Heart left ventricle (tissue), 16 donors: ENCODE results near the gene THAP5. TPM values are rescaled to one million over a fixed set of nuclear protein-coding genes. Genes with fewer than 3 reads are reported as not detected.

Experiments used
- ATAC-seq, 4 donors: fragments of 200-7000 bp; cut with Tn5 transposase; one replicate each; pipeline ENCODE4 v1.9.1; 2020 to 2022; ENCODE audit warnings: moderate library complexity in 4 of 4, mild to moderate bottlenecking in 3 of 4, moderate number of reproducible peaks in 1 of 4
- DNase-seq, 5 donors: peaks; one replicate each; pipeline ENCODE4 v3.0.0-alpha.2; 2020
- H3K27ac ChIP-seq, 12 donors: fragments of 200-600 bp; sonication (generic) in 4 of 12; one replicate each; pipeline versions ENCODE4 v1.5.0 to v1.8.0; 2016 to 2022; ENCODE audit warnings: mild to moderate bottlenecking in 2 of 12
- H3K27me3 ChIP-seq, 9 donors: fragments of 200-600 bp; sonication (generic) in 2 of 9; one replicate each; pipeline versions ENCODE4 v1.5.1 to v1.8.0; 2016 to 2022; ENCODE audit warnings: mild to moderate bottlenecking in 3 of 9
- H3K36me3 ChIP-seq, 9 donors: fragments of 200-600 bp; sonication (generic) in 2 of 9; one replicate each; pipeline versions ENCODE4 v1.5.0 to v1.8.0; 2018 to 2022; ENCODE audit warnings: mild to moderate bottlenecking in 2 of 9
- H3K4me1 ChIP-seq, 12 donors: fragments of 200-600 bp; sonication (generic) in 4 of 12; one replicate each; pipeline versions ENCODE4 v1.5.0 to v1.8.0; 2016 to 2022; ENCODE audit warnings: mild to moderate bottlenecking in 3 of 12
- H3K4me3 ChIP-seq, 12 donors: fragments of 200-600 bp; sonication (generic) in 4 of 12; one replicate each; pipeline versions ENCODE4 v1.5.0 to v1.8.0; 2017 to 2022; ENCODE audit warnings: mild to moderate bottlenecking in 9 of 12, moderate library complexity in 4 of 12
- H3K9me3 ChIP-seq, 12 donors: fragments of 200-600 bp; sonication (generic) in 4 of 12; one replicate each; pipeline versions ENCODE4 v1.5.0 to v1.8.0; 2016 to 2022; ENCODE audit warnings: mild to moderate bottlenecking in 1 of 12
- POLR2A ChIP-seq, 2 donors: fragments of 450-650 bp; IDR thresholded peaks; one replicate each; pipeline ENCODE4 v1.6.1; 2017; ENCODE audit warnings: antibody characterized with exemption in 2 of 2, mild to moderate bottlenecking in 2 of 2, moderate library complexity in 2 of 2
- WGBS, 4 donors: extraction: QIAGEN DNeasy Blood & Tissue Kit in 2 of 4; methylation state at CpG; one replicate each; pipeline versions ENCODE4 v1.1.5 to v1.1.7; 2013 to 2018; 5-methylcytosine and 5-hydroxymethylcytosine counted together
- intact Hi-C, 10 donors: fragments of 100-400 bp; cut with DNase I; formaldehyde crosslinking; loops; one replicate each; pipeline versions ENCODE4 v1.11.1 to v1.14.2; 2022
- polyA plus RNA-seq, 2 donors: library from polyadenylated mRNA; stranded (reverse); fragments of 200-250 nt; gene quantifications; one replicate each; pipeline ENCODE4 v1.2.3, GENCODE V29; 2013
- total RNA-seq, 9 donors: library from RNA; depleted of rRNA in 2 of 9; stranded (reverse); fragments of >200 nt in 2 of 9; fragmentation: NEBNext Ultra II Directional in 3 of 9; extraction: Animal tissue kit (Norgen Biotek cat#: 25700) in 3 of 9; gene quantifications; one replicate each; pipeline versions ENCODE4 v1.1.0 to v1.2.4, GENCODE V29; 2016 to 2023
- TF ChIP-seq, protein P1 (sequence below), 12 donors: fragments of 200-600 bp; sonication (generic) in 4 of 12; IDR thresholded peaks; one replicate each; pipeline versions ENCODE4 v1.5.0 to v1.8.0; 2018 to 2022; ENCODE audit warnings: antibody characterized with exemption in 12 of 12, mild to moderate bottlenecking in 5 of 12
- donor health status: ischemic (EF 13 %, LVEDD 7.1; RV severe dilation, severe dysfunction).
- donor health status: healthy with polysubstance abuse.
- donor health status: DM: no; HTN: yes; CAD: no.
- donor health status: DM: no; HTN: no; CAD: no.
- donor health status: ischemic (EF 25% LVEDD 6.9; RV normal size, moderate dysfunction).
- donor health status: ischemic (EF 25% LVEDD 5.7; RV mildly dilated, moderate dysfunction).
- donor health status: healthy.
- donor health status: DM: yes; HTN: yes; CAD: no.
- donor health status: ischemic (EF 35%, LVEDD 5.7; RV mildly dilated, moderate dysfunction).
- donor health status: nonischemic (EF 11% LVEDD 7.7; RV severe dilation, severe dysfunction).
- donor health status: DM: yes; HTN: yes; CAD: no.
- donor health status: PGD.
- donor health status: ischemic (EF 29% LVEDD 5.4; RV normal size, mild dysfunction).
- donor health status: nonischemic (EF 23%, LVEDD 6.1; RV moderate dilation, normal function).

THAP5 gene
- total and polyA plus RNA-seq, 11 donors, result 7.6 to 34.4 (median 25.8) TPM

DNA sequence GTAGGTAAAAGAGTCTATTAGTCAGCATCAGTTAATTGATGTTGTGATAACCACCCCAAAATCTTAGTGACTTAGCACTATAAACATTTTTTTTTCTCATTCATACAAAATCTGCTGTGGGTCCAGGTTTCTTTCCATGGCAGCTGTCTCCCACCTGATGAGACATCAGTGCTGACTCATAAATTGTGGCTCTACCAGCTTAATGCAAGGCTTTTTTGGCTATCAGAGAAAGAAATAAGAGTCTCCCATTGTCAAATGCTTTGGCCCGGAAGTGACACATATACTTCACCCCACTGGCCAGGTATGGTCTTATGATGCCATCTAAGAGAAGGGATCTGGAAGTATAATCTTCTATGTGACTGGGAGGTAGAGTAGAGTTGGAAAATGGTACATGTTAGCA, 14.7 kb upstream of the THAP5 start:
- no peaks in the 10 kb centered on the region for H3K27me3 ChIP-seq
- H3K27ac ChIP-seq, result no peak overlapping the region
- H3K36me3 ChIP-seq, result peaks cover 0 to 12% (median 0%) of the 10 kb centered on the region in 9 donors
- ATAC-seq (no peak), DNase-seq (no peak)
- intact Hi-C loops, result no loop called here
- H3K4me3 ChIP-seq, result no peak overlapping the region
- H3K9me3 ChIP-seq, result peaks cover 0 to 13% (median 4%) of the 10 kb centered on the region in 12 donors
- peaks cover 0 to 5% (median 0%) of the 10 kb centered on the region in 12 donors for H3K4me1 ChIP-seq
- TF ChIP-seq, protein P1, sequence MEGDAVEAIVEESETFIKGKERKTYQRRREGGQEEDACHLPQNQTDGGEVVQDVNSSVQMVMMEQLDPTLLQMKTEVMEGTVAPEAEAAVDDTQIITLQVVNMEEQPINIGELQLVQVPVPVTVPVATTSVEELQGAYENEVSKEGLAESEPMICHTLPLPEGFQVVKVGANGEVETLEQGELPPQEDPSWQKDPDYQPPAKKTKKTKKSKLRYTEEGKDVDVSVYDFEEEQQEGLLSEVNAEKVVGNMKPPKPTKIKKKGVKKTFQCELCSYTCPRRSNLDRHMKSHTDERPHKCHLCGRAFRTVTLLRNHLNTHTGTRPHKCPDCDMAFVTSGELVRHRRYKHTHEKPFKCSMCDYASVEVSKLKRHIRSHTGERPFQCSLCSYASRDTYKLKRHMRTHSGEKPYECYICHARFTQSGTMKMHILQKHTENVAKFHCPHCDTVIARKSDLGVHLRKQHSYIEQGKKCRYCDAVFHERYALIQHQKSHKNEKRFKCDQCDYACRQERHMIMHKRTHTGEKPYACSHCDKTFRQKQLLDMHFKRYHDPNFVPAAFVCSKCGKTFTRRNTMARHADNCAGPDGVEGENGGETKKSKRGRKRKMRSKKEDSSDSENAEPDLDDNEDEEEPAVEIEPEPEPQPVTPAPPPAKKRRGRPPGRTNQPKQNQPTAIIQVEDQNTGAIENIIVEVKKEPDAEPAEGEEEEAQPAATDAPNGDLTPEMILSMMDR (IDR thresholded peaks at IDR 0.05), result no peak
- no peak for TF ChIP-seq POLR2A (IDR thresholded peaks at IDR 0.05)
- WGBS, 4 donors, result 89 to 94% (median 93%) methylated on average over 1 of the region's 1 CpG

DNA sequence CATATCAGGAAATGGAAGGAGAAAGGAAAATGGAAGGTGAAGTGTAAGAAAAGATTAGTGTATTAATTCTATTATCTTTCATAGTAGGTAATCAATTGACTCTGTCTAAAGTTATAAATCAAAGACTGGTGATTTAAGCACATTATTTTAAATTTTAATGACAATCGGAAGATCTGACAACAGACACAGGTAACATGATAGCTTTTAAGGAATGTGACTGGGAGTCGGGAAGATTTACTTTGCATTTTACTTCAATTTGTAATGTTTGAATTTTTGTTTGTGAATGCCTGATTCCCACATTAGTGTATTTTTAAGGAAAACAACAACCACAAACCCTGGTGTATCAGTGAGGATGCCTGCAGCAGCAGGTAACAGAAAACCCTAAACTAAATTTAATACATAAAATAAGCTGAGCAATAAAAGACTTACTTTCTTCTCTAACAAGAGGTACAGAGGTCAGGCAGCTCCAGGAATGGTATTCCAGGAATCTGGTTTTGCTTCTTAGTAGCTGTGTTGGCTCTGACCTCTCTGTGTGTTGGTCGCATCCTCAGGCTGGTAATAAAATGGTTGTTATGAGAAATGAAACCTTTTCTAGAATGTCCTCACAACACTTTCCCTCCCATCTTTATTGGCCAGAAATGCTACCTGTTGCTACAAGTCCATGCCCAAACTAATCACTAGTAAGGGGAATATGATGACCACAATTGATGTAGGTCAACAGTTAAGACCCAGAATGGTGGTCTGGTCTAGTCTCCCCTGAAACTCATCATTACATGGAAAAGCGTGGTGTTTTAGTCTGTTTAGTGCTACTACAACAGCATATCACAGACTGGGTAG, 12.4 kb upstream of the THAP5 start:
- TF ChIP-seq POLR2A (IDR thresholded peaks at IDR 0.05), result no peak
- TF ChIP-seq, protein P1 (IDR thresholded peaks at IDR 0.05), result no peak
- Histone ChIP-seq H3K36me3 (peaks cover 0 to 17% (median 0%) of the 10 kb centered on the region in 9 donors), H3K4me3 (no peak overlapping the region), H3K4me1 (peaks cover 0 to 5% (median 0%) of the 10 kb centered on the region in 12 donors), H3K9me3 (peaks cover 0 to 16% (median 4%) of the 10 kb centered on the region in 12 donors), H3K27me3 (no peaks in the 10 kb centered on the region), H3K27ac (no peak overlapping the region)
- intact Hi-C loops, result no loop called here
- DNase-seq (no peak), ATAC-seq (no peak)
- 64 to 71% (median 67%) methylated on average over 4 of the region's 4 CpGs for WGBS, 4 donors

DNA sequence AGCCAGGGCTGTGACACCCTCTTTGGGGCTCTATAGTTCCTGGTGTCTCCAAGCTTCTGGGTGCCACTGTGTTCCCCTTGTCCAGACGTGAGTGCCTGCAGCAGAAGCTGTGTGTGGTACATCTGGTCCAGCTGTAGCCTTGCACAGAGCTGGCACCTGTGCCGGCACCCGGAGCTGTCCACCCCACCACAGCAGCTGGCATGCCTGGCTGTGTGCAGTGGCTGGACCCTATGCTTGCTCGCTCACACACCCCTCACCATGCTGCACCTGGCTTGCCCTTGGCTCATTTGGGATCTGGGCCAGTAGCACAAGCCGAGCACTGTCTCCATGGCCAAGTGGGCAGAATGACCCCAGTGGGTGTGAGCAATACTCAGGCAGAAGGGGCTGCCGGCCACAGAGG, 10.8 kb upstream of the THAP5 start:
- Histone ChIP-seq H3K4me3 (no peak overlapping the region), H3K27me3 (no peaks in the 10 kb centered on the region), H3K27ac (no peak overlapping the region), H3K36me3 (peaks cover 0 to 20% (median 3%) of the 10 kb centered on the region in 9 donors), H3K4me1 (peaks cover 0 to 3% (median 0%) of the 10 kb centered on the region in 12 donors), H3K9me3 (peaks cover 0 to 16% (median 4%) of the 10 kb centered on the region in 12 donors)
- DNase-seq, result no peak
- ATAC-seq, result peak in 1 of 4 donors; percentile 44
- WGBS, 4 donors, result 79 to 83% (median 81%) methylated on average over 6 of the region's 6 CpGs
- TF ChIP-seq, protein P1 (IDR thresholded peaks at IDR 0.05), result no peak
- TF ChIP-seq POLR2A (IDR thresholded peaks at IDR 0.05), result no peak
- intact Hi-C loops, result no loop called here

DNA sequence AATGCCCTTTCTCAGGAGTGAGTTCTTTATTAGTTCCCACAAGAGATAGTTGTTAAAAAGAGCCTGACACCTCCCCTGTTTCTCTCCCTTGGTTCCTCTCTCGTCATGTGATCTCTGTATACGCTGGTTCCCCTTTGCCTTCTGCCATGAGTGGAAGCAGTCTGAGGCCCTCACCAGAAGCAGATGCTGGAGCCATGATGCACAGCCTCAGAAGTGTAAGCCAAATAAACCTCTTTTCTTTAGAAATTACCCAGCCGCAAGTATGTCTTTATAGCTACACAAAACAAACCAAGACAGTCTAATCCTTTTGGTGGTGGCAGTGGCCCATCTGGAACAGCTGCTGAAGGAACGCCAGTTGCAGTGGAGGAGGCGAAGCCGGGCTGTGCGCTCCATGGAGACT, 9.4 kb upstream of the THAP5 start:
- no peak for TF ChIP-seq POLR2A (IDR thresholded peaks at IDR 0.05)
- TF ChIP-seq, protein P1 (IDR thresholded peaks at IDR 0.05), result no peak
- Histone ChIP-seq H3K27me3 (no peaks in the 10 kb centered on the region), H3K4me3 (no peak overlapping the region), H3K9me3 (peaks cover 0 to 16% (median 4%) of the 10 kb centered on the region in 12 donors), H3K27ac (no peak overlapping the region), H3K36me3 (peaks cover 0 to 29% (median 13%) of the 10 kb centered on the region in 9 donors), H3K4me1 (peaks cover 0 to 4% (median 0%) of the 10 kb centered on the region in 12 donors)
- intact Hi-C loops, result no loop called here
- no peak for DNase-seq
- WGBS, 4 donors, result 90 to 99% (median 95%) methylated on average over 4 to 7 of the region's 7 CpGs
- no peak for ATAC-seq
